Measurements from ENCODE around the gene GFY. TPM values are rescaled to one million over a fixed set of nuclear protein-coding genes. Genes with fewer than 3 reads are reported as not detected.

The GFY gene
- polyA plus RNA-seq, 1 donor from 2014 or later = not detected

DNA sequence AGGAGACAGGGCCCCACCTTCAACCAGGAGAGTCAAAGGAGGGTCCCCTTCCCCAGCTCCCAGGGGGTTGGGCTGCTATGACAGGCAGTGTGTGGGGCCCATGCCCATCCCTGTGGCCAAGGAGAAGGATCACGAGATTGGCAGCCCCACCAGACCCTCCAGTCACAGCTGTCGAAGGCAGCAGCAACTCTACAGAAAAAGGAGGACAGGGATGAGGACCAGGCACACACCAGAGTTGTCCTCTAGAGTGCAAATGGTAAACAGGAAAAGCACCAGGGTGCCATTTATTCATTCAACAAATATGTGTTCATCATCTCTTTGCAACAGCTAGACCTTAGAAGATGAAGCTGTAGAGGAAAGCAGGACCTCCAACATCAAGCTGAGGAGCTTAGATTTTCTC is 6.0 kb upstream of the GFY start:
- no peak overlapping the region for H3K9ac ChIP-seq (ENCODE audit: low read length)
- peaks cover 47% of the 10 kb centered on the region for H3K27me3 ChIP-seq (ENCODE audit: insufficient read depth, low read depth, low read length)
- no peaks in the 10 kb centered on the region for H3K9me3 ChIP-seq (ENCODE audit: low read length)
- H3K79me2 ChIP-seq (replicated peaks; ENCODE audit: insufficient read depth, low read length) = no peaks in the 10 kb centered on the region
- no peaks in the 10 kb centered on the region for H3K9me2 ChIP-seq (ENCODE audit: insufficient read depth, low read length)
- H2AFZ ChIP-seq (ENCODE audit: low read depth, low read length) = no peak overlapping the region
- no peak overlapping the region for H3K4me3 ChIP-seq (ENCODE audit: low read length)
- no peak overlapping the region for H3K4me2 ChIP-seq (ENCODE audit: low read length)
- no peaks in the 10 kb centered on the region for H3F3A ChIP-seq (ENCODE audit: insufficient read depth, low read length, poor library complexity, severe bottlenecking)
- TF ChIP-seq SMC3 (conservative IDR thresholded peaks at IDR 0.05; ENCODE audit: poor library complexity) (no peak), TAF1 (IDR thresholded peaks at IDR 0.05; ENCODE audit: low read depth) (no peak), EZH2 (IDR thresholded peaks at IDR 0.05; ENCODE audit: borderline replicate concordance, insufficient read depth, low read length, poor library complexity, severe bottlenecking) (no peak), MXI1 (conservative IDR thresholded peaks at IDR 0.05; ENCODE audit: poor library complexity, severe bottlenecking) (no peak), POLR2AphosphoS5 (IDR thresholded peaks at IDR 0.05) (no peak), EP300 (conservative IDR thresholded peaks at IDR 0.05; ENCODE audit: poor library complexity, severe bottlenecking) (no peak), RAD21 (conservative IDR thresholded peaks at IDR 0.05) (no peak)
- TF ChIP-seq, protein P1, sequence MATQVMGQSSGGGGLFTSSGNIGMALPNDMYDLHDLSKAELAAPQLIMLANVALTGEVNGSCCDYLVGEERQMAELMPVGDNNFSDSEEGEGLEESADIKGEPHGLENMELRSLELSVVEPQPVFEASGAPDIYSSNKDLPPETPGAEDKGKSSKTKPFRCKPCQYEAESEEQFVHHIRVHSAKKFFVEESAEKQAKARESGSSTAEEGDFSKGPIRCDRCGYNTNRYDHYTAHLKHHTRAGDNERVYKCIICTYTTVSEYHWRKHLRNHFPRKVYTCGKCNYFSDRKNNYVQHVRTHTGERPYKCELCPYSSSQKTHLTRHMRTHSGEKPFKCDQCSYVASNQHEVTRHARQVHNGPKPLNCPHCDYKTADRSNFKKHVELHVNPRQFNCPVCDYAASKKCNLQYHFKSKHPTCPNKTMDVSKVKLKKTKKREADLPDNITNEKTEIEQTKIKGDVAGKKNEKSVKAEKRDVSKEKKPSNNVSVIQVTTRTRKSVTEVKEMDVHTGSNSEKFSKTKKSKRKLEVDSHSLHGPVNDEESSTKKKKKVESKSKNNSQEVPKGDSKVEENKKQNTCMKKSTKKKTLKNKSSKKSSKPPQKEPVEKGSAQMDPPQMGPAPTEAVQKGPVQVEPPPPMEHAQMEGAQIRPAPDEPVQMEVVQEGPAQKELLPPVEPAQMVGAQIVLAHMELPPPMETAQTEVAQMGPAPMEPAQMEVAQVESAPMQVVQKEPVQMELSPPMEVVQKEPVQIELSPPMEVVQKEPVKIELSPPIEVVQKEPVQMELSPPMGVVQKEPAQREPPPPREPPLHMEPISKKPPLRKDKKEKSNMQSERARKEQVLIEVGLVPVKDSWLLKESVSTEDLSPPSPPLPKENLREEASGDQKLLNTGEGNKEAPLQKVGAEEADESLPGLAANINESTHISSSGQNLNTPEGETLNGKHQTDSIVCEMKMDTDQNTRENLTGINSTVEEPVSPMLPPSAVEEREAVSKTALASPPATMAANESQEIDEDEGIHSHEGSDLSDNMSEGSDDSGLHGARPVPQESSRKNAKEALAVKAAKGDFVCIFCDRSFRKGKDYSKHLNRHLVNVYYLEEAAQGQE (IDR thresholded peaks at IDR 0.05; ENCODE audit: borderline replicate concordance) = no peak
- TF ChIP-seq, protein P2, sequence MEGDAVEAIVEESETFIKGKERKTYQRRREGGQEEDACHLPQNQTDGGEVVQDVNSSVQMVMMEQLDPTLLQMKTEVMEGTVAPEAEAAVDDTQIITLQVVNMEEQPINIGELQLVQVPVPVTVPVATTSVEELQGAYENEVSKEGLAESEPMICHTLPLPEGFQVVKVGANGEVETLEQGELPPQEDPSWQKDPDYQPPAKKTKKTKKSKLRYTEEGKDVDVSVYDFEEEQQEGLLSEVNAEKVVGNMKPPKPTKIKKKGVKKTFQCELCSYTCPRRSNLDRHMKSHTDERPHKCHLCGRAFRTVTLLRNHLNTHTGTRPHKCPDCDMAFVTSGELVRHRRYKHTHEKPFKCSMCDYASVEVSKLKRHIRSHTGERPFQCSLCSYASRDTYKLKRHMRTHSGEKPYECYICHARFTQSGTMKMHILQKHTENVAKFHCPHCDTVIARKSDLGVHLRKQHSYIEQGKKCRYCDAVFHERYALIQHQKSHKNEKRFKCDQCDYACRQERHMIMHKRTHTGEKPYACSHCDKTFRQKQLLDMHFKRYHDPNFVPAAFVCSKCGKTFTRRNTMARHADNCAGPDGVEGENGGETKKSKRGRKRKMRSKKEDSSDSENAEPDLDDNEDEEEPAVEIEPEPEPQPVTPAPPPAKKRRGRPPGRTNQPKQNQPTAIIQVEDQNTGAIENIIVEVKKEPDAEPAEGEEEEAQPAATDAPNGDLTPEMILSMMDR (IDR thresholded peaks at IDR 0.05; ENCODE audit: poor library complexity, severe bottlenecking) = no peak
- H4K20me1 ChIP-seq (ENCODE audit: insufficient read depth) = no peaks in the 10 kb centered on the region
- H3K27ac ChIP-seq (ENCODE audit: low read length) = no peak overlapping the region
- no peaks in the 10 kb centered on the region for H3K36me3 ChIP-seq (ENCODE audit: insufficient read depth, low read length)

DNA sequence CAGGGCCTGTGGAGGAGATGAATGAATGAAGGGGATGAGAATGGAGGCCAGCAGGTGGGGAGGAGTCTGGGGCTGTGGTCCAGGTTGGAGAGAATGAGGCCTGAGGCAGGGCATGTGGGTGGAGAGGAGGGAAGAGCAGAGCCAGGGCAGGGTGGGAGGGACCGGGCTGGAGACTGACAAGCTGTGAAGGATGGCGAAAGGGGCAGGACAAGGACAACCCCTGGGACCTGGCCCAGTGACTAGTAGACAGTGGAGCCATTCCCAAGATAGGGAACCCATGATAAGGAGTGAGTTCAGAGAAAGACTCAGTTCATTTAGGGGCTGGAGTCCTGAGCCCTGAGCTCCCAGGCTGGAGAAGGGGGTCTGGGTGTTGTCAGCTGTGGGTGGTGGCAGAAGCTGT is 5.0 kb upstream of the GFY start:
- TF ChIP-seq SMC3 (conservative IDR thresholded peaks at IDR 0.05; ENCODE audit: poor library complexity) = no peak
- no peak for TF ChIP-seq RAD21 (conservative IDR thresholded peaks at IDR 0.05)
- TF ChIP-seq, protein P2 (IDR thresholded peaks at IDR 0.05; ENCODE audit: poor library complexity, severe bottlenecking) = no peak
- TF ChIP-seq MXI1 (conservative IDR thresholded peaks at IDR 0.05; ENCODE audit: poor library complexity, severe bottlenecking) = no peak
- TF ChIP-seq POLR2AphosphoS5 (IDR thresholded peaks at IDR 0.05) = no peak
- peaks cover 55% of the 10 kb centered on the region for H3K27me3 ChIP-seq (ENCODE audit: insufficient read depth, low read depth, low read length)

More for the DNA sequence above, 5.0 kb upstream of the GFY start:
- Histone ChIP-seq H3K9ac (ENCODE audit: low read length) (no peak overlapping the region), H2AFZ (ENCODE audit: low read depth, low read length) (no peak overlapping the region), H3F3A (ENCODE audit: insufficient read depth, low read length, poor library complexity, severe bottlenecking) (no peaks in the 10 kb centered on the region), H3K27ac (ENCODE audit: low read length) (no peak overlapping the region), H4K20me1 (ENCODE audit: insufficient read depth) (no peaks in the 10 kb centered on the region), H3K36me3 (ENCODE audit: insufficient read depth, low read length) (no peaks in the 10 kb centered on the region), H3K79me2 (replicated peaks; ENCODE audit: insufficient read depth, low read length) (no peaks in the 10 kb centered on the region), H3K4me3 (ENCODE audit: low read length) (no peak overlapping the region), H3K9me2 (ENCODE audit: insufficient read depth, low read length) (no peaks in the 10 kb centered on the region), H3K9me3 (ENCODE audit: low read length) (no peaks in the 10 kb centered on the region), H3K4me2 (ENCODE audit: low read length) (no peak overlapping the region)
